ENCODE results near the gene PRR14.
A peak's percentile ranks its signal among the peaks of the same experiment; 100 is the strongest.
"Not testable (repeated sequence)": the region's sequence is repeated elsewhere in the genome, so short reads cannot be mapped to it uniquely, and the experiment has no call there.

Gene PRR14

GRCh38 chr16:30650369-30651123, at the start of gene PRR14:
TSS of gene PRR14 (plus strand) at chr16:30650960. CDS start at chr16:30651646, 686 bp downstream.
- DNase-seq = peak; percentile 100

GRCh38 chr16:30601966-30602365, 48.8 kb upstream of the PRR14 start:
- no peak for DNase-seq

- no peak for DNase-seq
These were observed 48.0 kb upstream of the PRR14 start for GRCh38 chr16:30602616-30603277.

GRCh38 chr16:30603945-30604315, 46.8 kb upstream of the PRR14 start:
- no peak for DNase-seq

- no peak for DNase-seq
These were observed 46.3 kb upstream of the PRR14 start for GRCh38 chr16:30604316-30604947.

GRCh38 chr16:30605158-30605557, 45.6 kb upstream of the PRR14 start:
- no peak for DNase-seq

- no peak for DNase-seq
These were observed 44.8 kb upstream of the PRR14 start for GRCh38 chr16:30606004-30606403.

GRCh38 chr16:30609002-30609925, 41.5 kb upstream of the PRR14 start:
- peak; percentile 75 for DNase-seq

- peak; percentile 99 for DNase-seq
These were observed 40.6 kb upstream of the PRR14 start, which contains the start of gene ZNF689 for GRCh38 chr16:30609926-30610839. TSS of gene ZNF689 (minus strand) at chr16:30610389. CDS start at chr16:30610041, 348 bp downstream.

GRCh38 chr16:30615358-30616091, 35.2 kb upstream of the PRR14 start:
- peak; percentile 64 for DNase-seq

GRCh38 chr16:30619202-30619601, 31.6 kb upstream of the PRR14 start:
- DNase-seq = no peak

GRCh38 chr16:30619638-30620037, 31.1 kb upstream of the PRR14 start:
- no peak for DNase-seq

GRCh38 chr16:30620169-30620568, 30.6 kb upstream of the PRR14 start:
- no peak for DNase-seq

GRCh38 chr16:30621765-30622164, 29.0 kb upstream of the PRR14 start:
- no peak for DNase-seq

GRCh38 chr16:30622455-30623032, 28.2 kb upstream of the PRR14 start:
- DNase-seq = no peak

- no peak for DNase-seq
These were observed 27.1 kb upstream of the PRR14 start for GRCh38 chr16:30623536-30624283.

GRCh38 chr16:30626236-30626635, 24.5 kb upstream of the PRR14 start:
- no peak for DNase-seq

GRCh38 chr16:30628628-30629540, 21.9 kb upstream of the PRR14 start:
- DNase-seq = peak; percentile 85

GRCh38 chr16:30632454-30632853, 18.3 kb upstream of the PRR14 start:
- DNase-seq = not testable (repeated sequence)

All from NCI-H69 (cell line).